HepG2 (cell line): ENCODE results near the gene SCN8A.

Experiments used
- CHD2 ChIP-seq: IDR thresholded peaks from 2 replicates; pipeline ENCODE4 v1.6.1; 2011; ENCODE audit warnings: low read depth, low read length, improper control_type of control experiment
- CTCF ChIP-seq: sonication (generic); formaldehyde crosslinking; IDR thresholded peaks from 2 replicates; pipeline ENCODE4 v1.5.0; 2020; ENCODE audit warnings: mild to moderate bottlenecking, missing genetic modification reagents, moderate library complexity
- EP300 ChIP-seq, 3 experiments: sonication (generic) in 1 of 3; formaldehyde crosslinking in 1 of 3; IDR thresholded peaks; 2 replicates each; pipeline versions ENCODE4 v1.5.1 to v1.6.1; 2011 to 2020; ENCODE audit warnings: low read depth in 2 of 3, low read length in 2 of 3, borderline replicate concordance in 1 of 3, improper control_type of control experiment in 1 of 3, mild to moderate bottlenecking in 1 of 3, missing genetic modification reagents in 1 of 3, moderate library complexity in 1 of 3
- HMG20B ChIP-seq: conservative IDR thresholded peaks from 2 replicates; pipeline ENCODE4 v1.6.1; 2016; ENCODE audit warnings: missing genetic modification reagents, missing compliant biosample characterization
- MTF1 ChIP-seq: sonication (generic); formaldehyde crosslinking; IDR thresholded peaks from 2 replicates; pipeline ENCODE4 v1.5.0; 2020; ENCODE audit warnings: missing genetic modification reagents
- POLR2A ChIP-seq, 2 experiments: IDR thresholded peaks; 2 replicates each; pipeline ENCODE4 v1.6.1; 2011; ENCODE audit warnings: low read depth in 2 of 2, low read length in 2 of 2, mild to moderate bottlenecking in 1 of 2, moderate library complexity in 1 of 2; ENCODE audit not compliant: insufficient read depth in 1 of 2
- POLR2AphosphoS2 ChIP-seq: IDR thresholded peaks from 2 replicates; pipeline ENCODE4 v1.6.1; 2011; ENCODE audit warnings: low read depth, low read length, improper control_type of control experiment
- POLR2G ChIP-seq: fragments of 200-400 bp; formaldehyde crosslinking; IDR thresholded peaks from 2 replicates; pipeline ENCODE4 v1.6.1; 2018; ENCODE audit warnings: mild to moderate bottlenecking, low read depth, low read length, moderate library complexity
- RELA ChIP-seq: sonication (generic); formaldehyde crosslinking; IDR thresholded peaks from 2 replicates; pipeline ENCODE4 v1.4.0; 2020; ENCODE audit warnings: missing genetic modification reagents
- RXRA ChIP-seq: sonication (generic); formaldehyde crosslinking; IDR thresholded peaks from 2 replicates; pipeline ENCODE4 v1.5.1; 2020; ENCODE audit warnings: missing genetic modification reagents
- SMC3 ChIP-seq: IDR thresholded peaks from 2 replicates; pipeline ENCODE4 v1.6.1; 2011; ENCODE audit warnings: low read length, improper control_type of control experiment
- TBL1XR1 ChIP-seq: fragments of 150-350 bp; IDR thresholded peaks from 2 replicates; pipeline ENCODE4 v1.6.1; 2014; ENCODE audit warnings: borderline replicate concordance, low read length; ENCODE audit not compliant: partially characterized antibody
- ZNF274 ChIP-seq: sonication (generic); formaldehyde crosslinking; IDR thresholded peaks from 2 replicates; pipeline ENCODE4 v1.5.1; 2020; ENCODE audit warnings: mild to moderate bottlenecking, missing genetic modification reagents
- ZNF567 ChIP-seq: sonication (generic); formaldehyde crosslinking; IDR thresholded peaks from 2 replicates; pipeline ENCODE4 v1.8.1; 2023; ENCODE audit warnings: mild to moderate bottlenecking, missing genetic modification reagents, borderline replicate concordance

GRCh38 chr12:51753980-51754675, 163.1 kb downstream of the SCN8A start:
- TF ChIP-seq CTCF (CRISPR knock-in tag): no peak
- TF ChIP-seq HMG20B (CRISPR knock-in tag): no peak
- no peak for TF ChIP-seq POLR2G
- no peak for TF ChIP-seq ZNF567
- TF ChIP-seq POLR2AphosphoS2: no peak
- TF ChIP-seq RELA (CRISPR knock-in tag): no peak
- no peak for TF ChIP-seq POLR2A (IDR thresholded peaks at IDR 0.05; ENCODE audit: insufficient read depth in 1 of 2, low read depth in 2 of 2, low read length in 2 of 2)
- TF ChIP-seq CHD2: no peak
- no peak for TF ChIP-seq ZNF274
- TF ChIP-seq RXRA: no peak
- no peak for TF ChIP-seq EP300 (IDR thresholded peaks at IDR 0.05; ENCODE audit: low read depth in 2 of 2, low read length in 2 of 2)
- no peak for TF ChIP-seq EP300 (CRISPR knock-in tag; IDR thresholded peaks at IDR 0.05; ENCODE audit: borderline replicate concordance)
- no peak for TF ChIP-seq MTF1 (CRISPR knock-in tag)
- TF ChIP-seq SMC3: no peak
- TF ChIP-seq TBL1XR1: no peak
